NCI-H1694 (cell line): ENCODE results near the gene TMEM169.
"Not testable (repeated sequence)": the region's sequence is repeated elsewhere in the genome, so short reads cannot be mapped to it uniquely, and the experiment has no call there.

Experiments
- DNase-seq: peaks from one replicate; lab custom pipeline; 2025; lab: John Stamatoyannopoulos, UW

TMEM169 gene

DNA sequence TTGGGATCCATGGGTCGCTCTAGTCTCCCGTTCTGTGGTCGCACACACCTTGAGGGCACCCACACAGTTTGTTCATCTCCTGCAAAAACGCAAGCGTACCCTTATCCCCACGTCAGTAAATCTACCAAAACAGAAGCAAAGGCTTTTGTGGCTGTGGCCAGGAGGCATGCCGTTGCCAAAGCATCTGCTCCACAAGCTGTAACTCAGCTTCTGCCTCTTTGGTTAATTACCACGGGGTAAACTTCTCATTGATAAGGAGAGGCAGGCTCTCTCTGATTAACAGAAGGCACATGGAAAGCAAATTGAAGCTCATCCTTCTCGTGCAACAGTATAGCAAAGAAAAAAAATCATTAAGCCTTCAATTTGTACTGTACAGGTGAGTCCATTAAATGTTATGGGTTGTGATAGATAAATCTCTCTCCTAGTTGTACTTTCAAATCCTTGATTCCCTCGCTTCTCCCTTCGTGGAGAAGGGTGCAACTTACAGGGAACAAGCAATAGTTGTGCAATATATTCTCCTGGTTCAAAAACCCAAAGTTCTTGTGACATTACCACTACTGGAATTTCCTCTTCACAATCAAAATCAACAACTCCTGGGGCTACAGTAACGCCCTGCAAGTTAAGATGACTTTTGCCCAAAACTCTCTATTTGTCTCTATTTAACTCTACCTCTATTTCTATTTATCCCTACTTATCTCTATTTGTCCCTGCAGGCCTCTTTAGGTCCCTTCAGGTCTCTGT lies 10.4 kb upstream of the TMEM169 start:
- peak; percentile 49 for DNase-seq

DNA sequence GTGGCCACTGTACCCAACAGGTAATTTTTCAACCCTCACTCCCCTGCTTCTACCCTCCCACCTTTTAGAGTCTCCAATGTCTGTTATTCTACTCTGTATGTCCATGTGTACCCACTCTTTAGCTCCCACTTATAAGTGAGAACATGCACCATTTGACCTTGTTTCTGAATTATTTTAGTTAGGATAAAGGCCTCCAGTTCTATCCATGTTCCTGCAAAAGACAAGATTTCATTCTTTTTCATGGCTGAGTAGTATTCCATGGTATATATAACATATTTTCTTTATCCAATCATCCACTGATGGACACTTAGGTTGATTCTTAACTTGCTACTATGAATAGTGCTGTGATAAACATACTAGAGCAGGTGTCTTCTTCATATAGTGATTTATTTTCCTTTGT lies 9.2 kb upstream of the TMEM169 start:
- DNase-seq, result no peak

DNA sequence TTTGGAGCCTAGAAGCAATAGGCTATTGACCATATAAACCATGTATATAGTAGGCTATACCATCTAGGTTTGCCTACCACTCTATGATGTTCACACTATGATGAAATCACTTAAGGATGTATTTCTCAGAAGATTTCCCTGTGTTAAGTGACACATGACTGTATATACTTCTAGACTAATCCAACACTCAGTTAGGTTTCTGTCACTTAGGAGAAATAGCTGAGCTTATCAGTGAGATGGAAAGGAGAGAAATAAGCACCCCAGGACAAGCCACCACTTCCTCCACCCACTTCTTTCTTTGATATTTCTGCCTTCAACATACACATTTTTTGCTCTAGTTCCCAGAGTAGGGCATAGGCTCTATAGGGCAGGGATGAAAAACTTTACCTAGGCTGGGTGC lies 7.9 kb upstream of the TMEM169 start:
- no peak for DNase-seq

DNA sequence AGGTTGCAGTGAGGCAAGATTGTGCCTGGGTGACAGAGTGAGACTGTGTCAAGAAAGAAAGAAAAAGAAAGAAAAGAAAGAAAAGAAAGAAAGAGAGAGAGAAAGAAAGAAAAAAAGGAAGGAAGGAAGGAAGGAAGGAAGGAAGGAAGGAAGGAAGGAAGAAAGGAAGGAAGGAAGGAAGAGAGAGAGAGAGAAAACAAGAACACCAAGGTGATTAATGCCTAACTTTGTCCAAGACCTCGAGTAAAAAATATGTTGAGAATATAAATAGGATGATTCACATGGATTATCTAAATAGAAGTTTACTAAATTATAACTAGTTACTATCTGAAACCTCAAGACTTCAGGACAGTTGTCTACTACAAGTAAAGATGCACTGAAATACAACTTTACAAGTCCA lies 7.3 kb upstream of the TMEM169 start:
- DNase-seq, result no peak

DNA sequence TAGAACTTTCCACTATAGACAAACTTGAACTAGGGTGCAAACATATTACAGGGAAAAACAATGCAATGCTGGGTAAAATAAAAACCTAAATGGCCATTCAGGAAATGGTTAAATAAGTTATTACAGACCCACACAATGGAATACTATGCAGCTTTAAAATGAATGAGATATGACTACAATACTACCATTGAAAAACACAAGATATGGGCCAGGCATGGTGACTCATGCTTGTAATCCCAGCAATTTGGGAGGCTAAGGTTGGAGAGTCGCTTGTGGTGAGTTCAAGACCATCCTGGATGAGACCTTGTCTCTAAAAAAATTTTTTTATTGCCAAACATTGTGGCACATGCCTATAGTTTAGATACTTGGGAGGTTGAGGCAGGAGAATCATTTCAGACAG lies 6.9 kb upstream of the TMEM169 start:
- no peak for DNase-seq

DNA sequence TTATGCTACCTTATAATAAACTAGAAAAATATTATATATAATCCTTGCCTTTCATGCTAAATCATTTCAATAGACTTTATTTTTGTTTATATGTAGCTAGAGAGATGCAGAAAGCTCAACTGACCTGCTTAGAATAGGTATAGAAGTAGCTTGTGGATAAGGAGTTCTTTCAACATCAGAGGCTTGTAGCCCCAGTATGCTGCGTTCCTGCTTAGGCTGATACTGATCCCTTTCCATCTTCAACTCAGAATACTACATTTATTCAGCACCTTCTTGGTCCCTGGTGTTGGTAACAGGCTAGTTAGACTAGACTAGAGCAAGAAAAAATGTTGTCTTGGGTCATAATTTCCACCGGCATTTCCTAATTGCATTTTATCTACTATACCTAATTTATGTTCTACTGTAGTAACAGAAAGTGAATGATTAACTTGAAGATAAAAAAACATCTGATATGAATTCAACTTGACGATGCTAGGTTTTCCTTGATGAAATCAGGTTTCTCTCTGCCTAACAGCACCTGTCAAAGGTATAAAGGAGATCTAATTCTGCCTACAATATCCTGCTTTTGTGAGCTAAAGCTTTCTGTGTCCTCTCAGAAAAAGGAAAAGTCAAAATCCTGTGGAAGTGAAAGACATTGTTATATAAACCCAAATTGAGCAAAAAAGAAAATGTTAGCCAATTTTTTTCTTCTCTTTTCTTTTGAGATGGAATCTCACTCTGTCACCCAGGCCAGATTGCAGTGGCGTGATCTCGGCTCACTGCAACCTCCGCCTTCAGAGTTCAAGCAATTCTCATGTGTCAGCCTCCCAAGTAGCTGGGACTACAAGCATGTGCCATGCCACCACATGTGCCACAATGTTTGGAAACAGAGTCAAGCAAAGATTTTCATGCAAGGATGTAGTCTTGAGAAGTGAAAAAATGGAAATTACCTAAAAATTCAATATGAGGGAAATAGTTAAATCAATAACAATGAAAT lies 5.9 kb upstream of the TMEM169 start:
- DNase-seq, result no peak

DNA sequence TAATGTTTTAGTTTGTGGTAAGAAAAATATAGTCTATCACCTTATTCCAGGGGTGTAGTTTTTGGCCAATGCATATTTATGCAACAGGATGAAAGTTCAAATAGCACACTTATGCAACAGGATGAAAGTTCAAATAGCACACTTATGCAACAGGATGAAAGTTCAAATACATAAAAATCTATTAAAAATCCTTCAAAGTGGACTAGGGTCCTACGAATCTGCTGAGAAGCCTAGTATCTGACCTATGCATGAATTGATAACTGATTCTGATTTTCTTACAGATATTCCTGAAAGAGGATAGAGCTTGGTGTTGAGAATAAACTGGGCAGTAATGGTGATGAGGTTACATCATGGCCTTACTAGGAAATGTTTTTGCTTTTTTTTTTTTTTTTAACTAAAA lies 2.9 kb upstream of the TMEM169 start:
- no peak for DNase-seq

DNA sequence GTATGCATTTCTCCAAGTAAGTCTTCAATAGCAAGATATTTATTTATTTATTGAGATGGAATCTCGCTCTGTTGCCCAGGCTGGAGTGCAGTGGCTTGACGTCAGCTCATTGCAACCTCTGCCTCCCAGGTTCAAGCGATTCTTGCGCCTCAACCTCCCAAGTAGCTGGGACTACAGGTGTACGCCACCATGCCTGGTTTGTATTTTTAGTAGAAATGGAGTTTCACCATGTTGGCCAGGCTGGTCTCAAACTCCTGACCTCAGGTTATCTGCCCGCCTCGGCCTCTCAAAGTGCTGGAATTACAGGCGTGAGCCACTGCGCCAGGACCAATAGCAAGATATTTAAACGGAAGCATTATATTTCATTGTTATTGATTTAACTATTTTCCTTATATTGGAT lies 1.7 kb upstream of the TMEM169 start:
- DNase-seq, result not testable (repeated sequence)

DNA sequence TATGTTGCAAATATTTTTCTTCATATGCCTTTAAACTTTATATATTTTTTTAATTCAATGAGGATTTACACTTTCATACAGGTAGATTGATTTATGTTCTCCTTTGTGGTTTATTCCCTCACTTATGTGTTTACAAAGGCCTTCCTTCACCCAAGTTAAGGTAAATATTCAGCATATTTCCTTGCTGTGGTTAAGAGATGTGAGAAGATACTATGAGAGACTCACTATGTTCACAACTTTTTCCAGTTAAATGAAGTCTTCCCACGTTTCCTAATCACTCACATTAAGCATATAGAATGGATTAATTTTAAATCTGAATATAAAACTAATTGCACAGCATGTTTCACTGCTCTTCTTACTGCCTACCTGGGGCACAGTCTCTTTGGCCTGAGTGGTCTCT lies 707 bp upstream of the TMEM169 start:
- no peak for DNase-seq

DNA sequence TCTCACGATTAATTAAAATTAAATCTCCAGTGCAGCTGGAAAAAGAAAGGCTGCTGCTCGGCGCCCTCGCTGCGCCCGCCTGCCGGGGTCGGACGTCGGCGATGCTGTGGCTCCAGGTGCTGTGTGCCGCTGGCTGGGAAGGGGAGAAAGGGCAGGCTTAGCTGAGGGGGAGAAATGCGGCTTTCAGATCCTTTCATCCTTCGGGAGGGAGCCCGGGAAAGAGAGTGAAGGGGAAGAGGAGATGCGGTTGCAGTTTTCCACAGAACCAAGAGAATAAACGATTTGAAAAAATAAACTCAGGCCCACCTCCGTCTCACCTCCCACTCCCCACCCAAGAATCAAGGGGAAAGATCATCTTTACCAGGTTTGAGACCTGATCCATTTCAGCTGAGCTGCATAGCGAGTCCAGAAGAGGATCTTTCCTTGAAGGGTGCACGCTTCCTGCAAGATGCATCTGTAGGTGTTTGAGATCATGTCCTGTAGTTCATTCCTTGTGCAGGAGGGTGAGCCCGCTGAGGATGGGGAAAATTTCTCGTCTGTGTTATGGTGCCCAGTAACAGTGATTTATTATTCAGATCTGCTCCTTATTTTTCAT lies 495 bp downstream of the TMEM169 start:
- no peak for DNase-seq

DNA sequence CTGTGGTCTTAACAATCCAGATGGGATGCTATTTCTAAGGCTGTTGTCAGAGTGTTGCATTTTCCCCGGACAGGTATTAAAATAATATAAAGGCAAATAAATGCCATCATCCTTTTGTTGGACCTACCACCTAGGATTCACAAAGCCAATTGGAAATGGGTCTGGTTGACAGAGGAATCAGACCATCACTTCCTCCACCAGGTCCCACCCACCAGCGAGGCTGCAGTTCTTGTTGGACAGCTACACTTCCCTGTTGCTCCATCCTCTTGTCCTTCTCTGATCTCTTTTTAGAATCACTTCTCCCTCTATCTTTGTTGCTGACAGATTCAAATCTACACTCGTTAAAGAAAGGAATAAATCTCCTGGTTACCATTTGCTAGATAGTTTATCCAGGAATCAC lies 1.1 kb downstream of the TMEM169 start:
- DNase-seq, result peak; percentile 77

DNA sequence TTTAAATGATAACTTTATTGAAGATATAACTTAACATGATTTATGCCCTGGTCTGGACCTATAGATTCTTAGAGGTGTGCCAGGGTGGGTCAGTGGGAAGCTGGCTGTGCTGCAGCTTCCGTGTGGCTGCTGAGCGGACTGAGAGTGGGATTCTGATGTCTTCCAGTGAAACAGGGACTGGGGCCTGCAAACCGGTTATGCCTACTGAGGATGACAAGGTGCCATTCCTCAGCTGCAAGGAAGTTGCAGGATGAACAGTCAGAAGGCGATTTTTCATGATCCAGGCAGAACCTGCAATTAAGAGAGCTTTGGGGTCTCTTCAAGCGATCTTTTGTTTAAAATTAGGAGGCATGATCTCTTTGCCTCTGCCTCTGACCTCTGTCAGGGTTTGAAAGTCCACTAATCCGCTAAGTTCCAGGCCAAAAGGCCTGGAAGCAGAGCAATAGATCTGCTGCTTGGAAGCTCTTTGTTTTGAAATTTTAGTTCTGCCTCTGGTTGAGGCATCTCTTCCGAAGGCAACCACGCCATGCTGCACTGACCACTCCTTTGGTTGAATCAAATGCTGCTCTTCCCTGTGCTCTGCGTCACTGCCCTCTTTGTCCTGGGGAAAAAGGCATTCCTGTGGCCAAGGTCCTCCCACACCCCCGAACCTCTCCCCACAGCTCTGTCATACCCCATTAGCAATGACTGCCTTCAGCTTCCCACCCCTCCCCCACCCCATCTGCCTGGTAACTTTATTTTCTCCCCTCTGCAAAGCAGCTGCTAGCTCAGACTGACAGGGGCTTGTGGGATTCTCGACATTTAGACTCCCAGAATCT lies 2.0 kb downstream of the TMEM169 start:
- peak; percentile 92 for DNase-seq

DNA sequence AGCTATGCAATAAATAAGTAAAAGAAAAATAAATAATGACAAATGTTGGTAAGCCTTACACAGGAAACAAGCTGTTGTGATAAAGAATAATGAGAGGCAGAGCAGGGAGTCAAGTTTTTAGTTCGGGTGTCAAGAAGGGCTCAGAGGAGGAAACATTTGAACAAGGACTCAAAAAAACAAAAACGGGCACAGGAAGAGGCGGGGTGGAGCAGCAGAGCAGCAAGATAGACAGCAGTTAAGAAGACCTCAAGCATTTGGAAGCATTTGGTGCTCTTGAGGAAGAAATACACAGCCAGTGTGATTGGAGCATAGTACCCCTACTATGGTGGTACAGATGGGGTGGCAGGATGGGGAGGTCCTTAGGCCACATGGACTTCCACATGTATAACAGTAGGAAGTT lies 2.8 kb downstream of the TMEM169 start:
- no peak for DNase-seq

DNA sequence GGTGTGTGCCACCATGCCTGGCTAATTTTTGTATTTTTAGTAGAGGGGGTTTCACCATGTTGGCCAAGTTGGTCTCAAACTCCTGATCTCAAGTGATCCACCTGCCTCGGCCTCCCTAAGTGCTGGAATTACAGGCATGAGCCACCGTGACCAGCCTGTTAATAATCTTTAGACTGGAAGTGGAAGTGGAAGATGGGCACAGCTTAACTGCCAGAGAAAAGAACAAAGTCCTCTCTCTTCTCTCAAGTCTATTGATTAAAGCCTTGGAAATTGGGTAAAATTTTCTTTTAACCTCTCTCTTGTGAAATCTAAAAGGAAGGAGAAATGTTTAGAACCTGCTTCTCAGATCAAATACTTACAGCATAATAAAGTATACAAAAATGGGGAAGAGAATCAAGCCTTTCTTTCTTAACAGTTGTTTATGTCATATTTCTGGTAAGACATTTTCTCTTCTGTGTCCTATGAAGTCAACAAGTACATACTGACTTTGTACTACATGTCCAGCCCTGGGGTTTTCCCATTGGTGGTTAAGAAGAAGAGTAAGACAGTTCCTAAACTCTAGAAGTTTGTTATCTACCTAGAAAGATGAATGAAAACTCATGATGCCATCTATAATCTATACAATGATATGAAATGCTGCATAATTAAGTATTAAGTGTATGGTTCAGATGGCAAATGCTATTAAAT lies 4.6 kb downstream of the TMEM169 start:
- no peak for DNase-seq

DNA sequence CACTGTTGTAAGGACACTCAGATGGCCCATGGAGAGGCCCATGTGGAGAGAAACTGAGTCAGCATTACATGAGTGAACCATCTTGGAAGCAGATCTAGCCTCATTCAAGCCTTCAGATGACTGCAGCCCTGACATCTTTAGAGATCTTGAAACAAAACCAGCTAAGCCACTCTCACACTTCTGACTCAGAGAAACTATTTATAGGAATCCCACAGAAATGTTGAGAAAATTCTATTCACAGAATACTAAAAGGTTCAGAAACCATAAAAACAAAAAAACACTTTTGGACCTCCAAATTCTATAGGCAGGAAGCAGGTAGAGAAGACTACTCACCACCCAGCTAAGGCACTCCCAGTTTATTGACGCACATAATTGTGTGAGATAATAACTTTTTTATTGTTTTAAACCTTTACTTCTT lies 8.7 kb downstream of the TMEM169 start:
- DNase-seq, result no peak

DNA sequence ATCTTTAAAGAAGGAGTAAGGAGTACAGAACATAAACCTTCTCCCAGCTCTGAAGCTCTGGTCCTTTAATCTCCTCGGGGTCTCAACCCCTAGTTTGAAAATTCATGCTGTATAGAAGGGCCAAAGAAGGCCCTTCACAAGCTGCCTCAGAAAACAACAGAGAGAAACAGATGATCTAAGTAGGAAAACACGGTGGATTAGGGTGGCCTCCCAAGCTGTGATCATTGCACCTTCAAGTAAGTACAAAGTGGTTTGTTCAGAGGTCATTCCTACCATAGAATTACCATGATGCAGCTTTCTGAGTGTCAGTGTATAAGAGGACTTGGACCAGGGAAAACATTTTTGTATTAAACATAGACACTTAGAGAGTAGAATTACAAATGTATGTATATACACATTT lies 10.9 kb downstream of the TMEM169 start:
- DNase-seq, result no peak

DNA sequence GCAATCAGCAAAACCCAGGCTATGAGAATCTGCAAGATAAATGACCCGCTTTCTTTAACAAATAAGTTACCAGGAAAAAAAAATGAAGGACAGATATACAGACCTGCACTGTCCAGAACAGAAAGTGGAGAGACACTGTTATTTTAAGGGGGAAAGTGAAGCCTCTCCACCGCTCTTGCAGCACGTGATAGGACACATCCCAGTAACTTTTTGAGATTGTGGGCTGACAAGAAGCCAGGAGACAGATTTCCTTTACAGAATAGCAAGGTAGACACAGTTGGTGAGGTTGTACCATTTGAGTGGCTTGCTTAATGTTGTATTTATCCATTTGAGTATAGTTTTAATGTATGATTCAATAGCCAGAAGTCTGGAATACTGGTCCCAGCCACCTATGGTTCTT lies 13.0 kb downstream of the TMEM169 start:
- DNase-seq, result no peak

DNA sequence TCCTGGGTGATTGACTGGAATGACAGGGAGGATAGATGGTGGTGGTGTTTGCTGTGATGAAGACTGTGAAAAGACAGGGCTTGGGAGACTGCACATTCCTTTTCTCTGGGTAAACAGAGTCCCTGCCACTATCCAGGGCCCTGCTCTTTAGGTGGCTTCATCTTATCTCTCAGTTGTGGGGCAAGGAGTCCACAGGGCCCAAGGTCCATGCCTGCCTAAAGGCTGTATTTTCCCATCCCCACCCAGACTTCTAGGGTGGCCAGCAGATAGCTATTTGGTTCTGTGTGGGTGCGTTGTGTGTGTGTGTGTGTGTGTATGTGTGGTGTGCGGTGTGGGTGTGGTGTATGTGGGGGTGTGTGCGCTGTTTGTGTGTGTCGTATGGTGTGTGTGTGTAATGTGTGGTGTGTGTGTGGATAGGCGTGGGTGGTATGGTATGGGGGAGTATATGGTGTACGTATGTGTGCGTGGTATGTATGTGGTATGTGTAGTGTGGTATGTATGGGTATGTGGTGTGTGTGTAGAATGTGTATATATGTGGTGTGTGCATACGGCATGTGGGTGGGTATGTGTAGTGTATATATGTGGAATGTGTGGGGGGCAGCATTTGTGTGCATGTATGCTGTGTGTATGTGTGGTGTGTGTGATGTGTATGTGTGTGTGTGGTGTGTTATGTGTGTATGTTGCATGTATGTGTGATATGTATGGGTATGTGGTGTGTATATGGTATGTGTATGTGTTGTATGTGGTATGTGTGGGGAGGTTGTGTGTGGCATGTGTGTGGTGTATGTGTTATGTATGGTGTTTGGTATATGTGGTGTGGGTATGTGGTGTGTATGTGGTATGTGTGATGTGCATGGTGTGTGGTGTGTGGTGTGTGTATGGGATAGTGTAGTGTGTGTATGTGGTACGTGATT lies 17.0 kb downstream of the TMEM169 start:
- DNase-seq, result no peak

DNA sequence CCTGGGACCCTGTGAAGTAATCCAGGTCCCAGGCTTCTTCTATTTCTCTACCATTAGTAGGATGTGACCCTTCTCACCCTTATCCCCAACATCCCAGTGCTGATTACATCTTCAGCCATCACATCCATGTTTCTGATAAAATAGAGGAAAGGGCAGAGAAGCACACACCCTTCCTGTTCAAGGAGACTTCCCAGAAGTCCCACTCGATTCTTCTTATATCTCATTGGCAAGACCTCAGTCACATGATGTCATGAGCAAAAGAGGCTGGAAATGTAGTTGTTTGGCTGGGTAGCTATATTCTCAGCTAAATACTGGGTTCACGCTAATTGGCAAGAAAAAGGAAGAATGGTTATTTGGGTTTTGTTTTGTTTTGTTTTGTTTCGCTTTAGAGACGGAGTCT lies 19.4 kb downstream of the TMEM169 start:
- no peak for DNase-seq

DNA sequence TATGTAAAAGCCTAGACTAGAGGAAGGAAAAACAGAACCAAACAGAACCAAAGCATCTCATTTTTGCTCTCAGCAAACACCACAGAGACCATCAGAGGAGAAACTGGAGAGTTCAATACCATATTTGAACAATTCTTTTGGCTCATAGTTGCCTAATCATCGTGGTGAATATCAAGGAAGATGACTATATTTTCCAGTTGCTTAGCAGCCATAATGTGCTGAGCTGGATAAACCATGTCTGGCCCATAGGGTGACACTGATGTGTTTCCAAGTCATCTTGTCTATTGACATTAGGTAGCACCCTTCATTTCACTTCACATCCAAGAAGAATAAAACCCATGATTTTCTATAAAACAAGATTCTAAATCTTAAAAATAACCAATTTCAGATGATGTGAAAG lies 21.5 kb downstream of the TMEM169 start:
- no peak for DNase-seq
